Measurements from ENCODE around the gene CLDN16. TPM values are rescaled to one million over a fixed set of nuclear protein-coding genes. Genes with fewer than 3 reads are reported as not detected.

The CLDN16 gene
- total RNA-seq, 1 donor from 2014 or later = not detected

- Mint-ChIP-seq H3K27ac (no peak overlapping the region), H3K36me3 (ENCODE audit: low read depth) (no peaks in the 10 kb centered on the region)
- intact Hi-C loops (cut with micrococcal nuclease) = no loop called here
Measured at GRCh38 chr3:190362258-190362657, 25.7 kb upstream of the CLDN16 start.

DNA sequence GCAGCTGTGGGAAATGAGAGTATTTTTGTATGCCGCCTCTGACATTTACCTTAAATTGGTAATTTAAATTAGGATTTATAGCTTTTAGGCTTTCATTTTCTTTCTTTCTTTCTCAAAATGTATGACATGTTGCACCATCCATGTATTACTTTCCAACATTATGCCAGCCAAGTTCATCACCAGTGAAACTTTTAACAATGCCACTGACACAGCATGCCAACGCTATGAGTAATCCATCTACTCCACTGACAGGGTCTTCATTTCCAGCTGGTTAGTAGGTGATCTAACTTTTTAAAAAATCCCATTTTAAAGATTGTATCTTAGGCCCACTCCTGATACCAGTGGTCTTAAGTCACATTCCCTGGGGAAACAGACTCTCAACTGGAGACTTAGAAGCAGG lies 21.8 kb upstream of the CLDN16 start:
- no peaks in the 10 kb centered on the region for H3K4me1 Mint-ChIP-seq (ENCODE audit: low read depth)
- intact Hi-C loops (cut with micrococcal nuclease) = no loop called here
- no peak for DNase-seq (ENCODE audit: low spot score)
- H3K27ac Mint-ChIP-seq = no peak overlapping the region
- H3K9me3 Mint-ChIP-seq = no peaks in the 10 kb centered on the region
- H3K27me3 Mint-ChIP-seq (ENCODE audit: low read depth) = peaks cover 8% of the 10 kb centered on the region
- H3K36me3 Mint-ChIP-seq (ENCODE audit: low read depth) = no peaks in the 10 kb centered on the region
- H3K4me3 Mint-ChIP-seq (ENCODE audit: low read depth) = no peak overlapping the region

More at GRCh38 chr3:190362258-190362657, 25.7 kb upstream of the CLDN16 start:
- Mint-ChIP-seq H3K4me3 (ENCODE audit: low read depth) (no peak overlapping the region), H3K27me3 (ENCODE audit: low read depth) (peaks cover 15% of the 10 kb centered on the region), H3K9me3 (no peaks in the 10 kb centered on the region), H3K4me1 (ENCODE audit: low read depth) (no peaks in the 10 kb centered on the region)
- DNase-seq (ENCODE audit: low spot score) = no peak

DNA sequence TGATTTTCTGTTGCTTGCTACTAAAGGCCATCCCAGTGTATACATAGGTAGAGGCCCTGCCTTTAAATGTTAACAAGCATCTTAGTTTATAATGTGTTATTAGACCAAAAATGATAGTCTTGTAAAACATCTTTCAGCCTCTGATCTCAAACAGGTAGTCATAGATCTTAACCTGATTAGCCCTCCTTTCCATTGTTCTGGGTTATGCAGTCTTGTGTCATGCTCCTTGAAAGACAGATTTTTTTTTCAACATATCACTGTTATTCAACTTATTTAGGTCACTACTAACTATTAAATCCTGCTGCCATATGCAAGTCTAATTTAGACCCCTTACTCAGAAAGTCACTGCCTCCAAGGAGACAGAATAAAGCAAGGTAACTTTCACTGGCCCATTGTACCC lies 19.1 kb upstream of the CLDN16 start:
- H3K27ac Mint-ChIP-seq = no peak overlapping the region
- intact Hi-C loops (cut with micrococcal nuclease) = no loop called here
- no peak for DNase-seq (ENCODE audit: low spot score)
- H3K4me3 Mint-ChIP-seq (ENCODE audit: low read depth) = no peak overlapping the region
- no peaks in the 10 kb centered on the region for H3K4me1 Mint-ChIP-seq (ENCODE audit: low read depth)
- H3K36me3 Mint-ChIP-seq (ENCODE audit: low read depth) = no peaks in the 10 kb centered on the region
- peaks cover 4% of the 10 kb centered on the region for H3K27me3 Mint-ChIP-seq (ENCODE audit: low read depth)
- no peaks in the 10 kb centered on the region for H3K9me3 Mint-ChIP-seq

DNA sequence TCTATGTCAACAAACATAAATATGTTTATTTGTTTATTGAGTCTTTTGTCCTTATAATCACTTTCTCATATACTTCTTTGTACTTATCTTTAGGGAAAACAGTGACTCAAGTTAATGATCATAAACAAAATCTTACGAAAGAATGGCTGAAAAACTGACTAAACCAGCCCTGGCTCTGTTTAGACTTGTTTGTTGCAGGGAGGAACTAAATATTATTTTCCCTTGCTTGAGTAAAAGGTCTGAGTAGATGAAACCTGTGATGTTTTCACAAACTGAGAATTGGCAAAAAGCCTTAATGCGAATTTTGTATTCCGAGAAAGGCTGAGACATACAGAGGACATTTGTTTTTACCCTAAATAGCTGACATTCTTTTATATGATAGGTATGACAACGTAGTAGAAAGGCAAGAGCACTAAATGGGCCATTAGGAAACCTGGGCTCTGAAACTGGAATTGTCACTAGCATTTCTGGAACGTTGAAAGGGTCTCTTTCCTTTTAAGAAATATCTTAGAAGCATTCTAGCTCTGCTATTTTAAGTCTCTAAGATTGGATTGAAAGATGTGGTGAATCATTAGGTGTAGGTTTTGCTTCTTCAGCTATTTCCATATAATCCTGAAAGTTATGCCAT lies 18.2 kb upstream of the CLDN16 start:
- Mint-ChIP-seq H3K4me1 (ENCODE audit: low read depth) (no peaks in the 10 kb centered on the region), H3K4me3 (ENCODE audit: low read depth) (no peak overlapping the region), H3K27ac (no peak overlapping the region), H3K36me3 (ENCODE audit: low read depth) (no peaks in the 10 kb centered on the region), H3K27me3 (ENCODE audit: low read depth) (peaks cover 4% of the 10 kb centered on the region), H3K9me3 (no peaks in the 10 kb centered on the region)
- DNase-seq (ENCODE audit: low spot score) = no peak
- intact Hi-C loops (cut with micrococcal nuclease) = no loop called here

DNA sequence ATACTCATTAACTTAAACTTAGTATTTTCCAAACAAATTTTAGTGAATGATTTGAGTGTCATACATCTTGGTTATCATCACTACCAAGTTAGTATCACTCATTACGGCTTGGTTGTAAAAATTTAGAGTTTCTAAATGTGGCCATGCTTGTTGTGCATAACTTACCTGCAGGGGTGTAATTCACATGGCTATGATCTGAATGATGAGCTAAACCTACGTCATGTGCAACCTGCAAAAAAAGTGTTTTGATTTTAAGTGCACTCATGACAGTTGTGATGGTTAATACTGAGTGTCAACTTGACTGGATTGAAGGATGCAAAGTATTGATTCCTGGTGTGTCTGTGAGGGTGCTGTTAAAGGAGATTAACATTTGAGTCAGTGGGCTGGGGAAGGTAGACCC lies 17.6 kb upstream of the CLDN16 start:
- Mint-ChIP-seq H3K36me3 (ENCODE audit: low read depth) (no peaks in the 10 kb centered on the region), H3K9me3 (no peaks in the 10 kb centered on the region), H3K4me3 (ENCODE audit: low read depth) (no peak overlapping the region), H3K27me3 (ENCODE audit: low read depth) (peaks cover 4% of the 10 kb centered on the region), H3K27ac (no peak overlapping the region), H3K4me1 (ENCODE audit: low read depth) (no peaks in the 10 kb centered on the region)
- intact Hi-C loops (cut with micrococcal nuclease) = no loop called here
- no peak for DNase-seq (ENCODE audit: low spot score)

DNA sequence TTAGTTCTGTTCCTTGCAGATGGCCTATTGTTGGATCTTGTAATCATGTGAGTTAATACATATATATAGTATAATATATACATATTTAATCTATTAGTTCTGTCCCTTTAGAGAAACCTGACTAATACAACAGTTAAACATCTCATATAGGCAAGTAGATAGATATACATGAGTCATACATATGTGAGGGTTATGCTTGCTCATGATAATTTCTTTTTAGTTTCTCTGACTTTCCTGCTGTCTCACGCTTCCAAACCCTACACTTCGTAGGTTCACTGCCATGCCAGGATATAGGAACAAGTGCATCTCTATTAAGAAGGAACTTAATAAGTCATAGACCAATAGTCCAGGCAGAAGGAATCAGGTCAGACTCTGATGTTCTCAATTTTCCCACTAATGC lies 16.8 kb upstream of the CLDN16 start:
- H3K4me3 Mint-ChIP-seq (ENCODE audit: low read depth) = no peak overlapping the region
- H3K9me3 Mint-ChIP-seq = no peaks in the 10 kb centered on the region
- H3K27ac Mint-ChIP-seq = no peak overlapping the region
- H3K36me3 Mint-ChIP-seq (ENCODE audit: low read depth) = no peaks in the 10 kb centered on the region
- no peaks in the 10 kb centered on the region for H3K4me1 Mint-ChIP-seq (ENCODE audit: low read depth)
- H3K27me3 Mint-ChIP-seq (ENCODE audit: low read depth) = peaks cover 7% of the 10 kb centered on the region
- no peak for DNase-seq (ENCODE audit: low spot score)
- intact Hi-C loops (cut with micrococcal nuclease) = no loop called here

DNA sequence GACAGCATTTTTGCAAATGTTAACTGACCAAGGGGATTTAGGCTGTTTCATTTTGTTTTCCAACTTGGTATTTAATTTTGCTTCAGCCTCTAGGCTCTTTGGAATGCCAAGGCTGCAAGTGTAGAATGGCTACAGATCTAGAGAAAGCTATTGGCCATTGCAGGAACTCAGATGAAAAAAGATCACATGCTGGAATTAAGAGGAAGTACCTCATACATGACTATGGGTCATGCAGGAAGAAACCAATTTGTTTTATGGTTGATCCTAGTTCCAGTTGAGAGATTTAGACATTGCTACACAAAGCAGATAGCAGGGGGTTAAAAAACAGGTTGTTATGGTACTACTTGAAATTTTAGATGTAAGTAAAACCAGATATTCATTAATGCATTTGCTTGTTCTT lies 12.7 kb upstream of the CLDN16 start:
- intact Hi-C loops (cut with micrococcal nuclease) = no loop called here
- no peak for DNase-seq (ENCODE audit: low spot score)
- Mint-ChIP-seq H3K27me3 (ENCODE audit: low read depth) (peaks cover 15% of the 10 kb centered on the region), H3K9me3 (no peaks in the 10 kb centered on the region), H3K4me1 (ENCODE audit: low read depth) (no peaks in the 10 kb centered on the region), H3K36me3 (ENCODE audit: low read depth) (no peaks in the 10 kb centered on the region), H3K4me3 (ENCODE audit: low read depth) (no peak overlapping the region), H3K27ac (no peak overlapping the region)

DNA sequence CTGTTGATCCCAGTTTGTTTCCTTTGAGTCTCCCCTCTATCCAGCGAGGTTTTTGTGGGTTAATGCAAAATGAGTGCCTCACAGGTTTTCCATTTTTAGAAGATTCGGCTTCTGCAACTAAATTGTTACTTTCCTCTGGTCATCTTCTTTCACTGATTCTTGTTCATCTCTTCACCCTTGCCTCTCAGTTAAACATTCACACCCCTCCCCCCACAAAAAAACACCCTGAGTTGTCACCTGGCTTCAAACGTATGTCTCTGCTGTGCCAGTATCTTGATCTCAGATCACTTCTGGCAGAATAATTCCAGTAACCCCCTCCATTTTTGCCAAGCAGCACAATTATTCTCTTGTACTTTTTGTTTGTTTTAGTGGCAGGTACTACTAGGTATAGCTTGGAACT lies 12.3 kb upstream of the CLDN16 start:
- no peaks in the 10 kb centered on the region for H3K9me3 Mint-ChIP-seq
- H3K4me3 Mint-ChIP-seq (ENCODE audit: low read depth) = no peak overlapping the region
- no peak overlapping the region for H3K27ac Mint-ChIP-seq
- no peaks in the 10 kb centered on the region for H3K36me3 Mint-ChIP-seq (ENCODE audit: low read depth)
- no peaks in the 10 kb centered on the region for H3K4me1 Mint-ChIP-seq (ENCODE audit: low read depth)
- H3K27me3 Mint-ChIP-seq (ENCODE audit: low read depth) = peaks cover 15% of the 10 kb centered on the region
- no peak for DNase-seq (ENCODE audit: low spot score)
- intact Hi-C loops (cut with micrococcal nuclease) = no loop called here

DNA sequence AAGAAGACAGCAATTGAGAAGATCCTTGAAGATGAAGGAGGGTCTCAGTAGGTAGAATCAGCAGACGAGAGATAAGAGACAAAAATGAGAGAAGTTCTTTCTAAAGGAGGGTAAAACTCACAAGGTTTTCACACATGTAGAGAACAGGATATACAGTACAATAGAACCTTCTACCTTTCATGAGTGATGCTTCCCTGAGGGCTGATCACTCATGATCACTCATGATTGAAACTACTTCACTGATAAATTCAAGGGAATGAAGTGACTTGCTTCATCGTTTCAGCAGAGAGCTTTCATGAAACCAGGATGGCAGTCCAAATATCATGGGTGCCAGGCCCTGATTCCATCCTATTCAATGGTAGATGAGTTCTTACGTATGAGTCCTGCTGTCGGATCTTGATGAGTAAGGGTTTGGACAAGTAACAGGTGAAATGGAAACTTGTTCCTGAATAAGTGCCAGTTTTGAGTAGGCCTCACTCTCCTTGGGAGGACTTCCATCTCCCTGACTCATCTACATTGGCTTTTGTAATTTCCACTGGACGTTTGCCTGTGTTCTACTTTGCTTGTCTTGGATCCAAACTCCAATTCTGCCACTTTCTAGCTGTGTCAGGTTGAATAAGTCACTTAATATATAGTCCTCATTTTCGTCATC lies 9.6 kb upstream of the CLDN16 start:
- H3K27me3 Mint-ChIP-seq (ENCODE audit: low read depth) = peaks cover 15% of the 10 kb centered on the region
- no peaks in the 10 kb centered on the region for H3K9me3 Mint-ChIP-seq
- intact Hi-C loops (cut with micrococcal nuclease) = no loop called here
- no peaks in the 10 kb centered on the region for H3K36me3 Mint-ChIP-seq (ENCODE audit: low read depth)
- H3K27ac Mint-ChIP-seq = no peak overlapping the region
- H3K4me3 Mint-ChIP-seq (ENCODE audit: low read depth) = no peak overlapping the region
- no peaks in the 10 kb centered on the region for H3K4me1 Mint-ChIP-seq (ENCODE audit: low read depth)
- no peak for DNase-seq (ENCODE audit: low spot score)

DNA sequence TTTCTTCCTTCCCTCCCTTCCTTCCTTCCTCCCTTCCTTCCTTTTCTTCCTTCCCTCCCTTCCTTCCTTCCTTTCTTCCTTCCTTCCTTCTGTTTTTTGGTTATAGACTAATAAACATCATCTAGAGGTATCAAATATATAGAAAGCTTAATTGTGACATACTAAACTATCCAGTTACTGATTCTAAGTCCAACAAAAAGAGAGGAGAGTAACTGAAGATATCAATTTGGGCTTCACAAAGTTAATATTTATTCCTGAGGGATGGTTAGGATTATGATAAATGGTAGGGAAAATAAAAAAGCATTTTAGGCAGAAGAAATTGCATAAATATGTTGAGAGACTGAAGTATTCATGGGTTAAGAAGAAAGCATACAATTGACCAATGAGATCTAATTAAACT lies 7.8 kb upstream of the CLDN16 start:
- Mint-ChIP-seq H3K27me3 (ENCODE audit: low read depth) (peaks cover 11% of the 10 kb centered on the region), H3K9me3 (no peaks in the 10 kb centered on the region), H3K4me1 (ENCODE audit: low read depth) (no peaks in the 10 kb centered on the region), H3K4me3 (ENCODE audit: low read depth) (no peak overlapping the region), H3K27ac (no peak overlapping the region), H3K36me3 (ENCODE audit: low read depth) (no peaks in the 10 kb centered on the region)
- DNase-seq (ENCODE audit: low spot score) = no peak
- intact Hi-C loops (cut with micrococcal nuclease) = loop anchor here (5.0 kb wide), 1 partner anchor 317 kb away; no protein-coding TSS in a partner anchor

DNA sequence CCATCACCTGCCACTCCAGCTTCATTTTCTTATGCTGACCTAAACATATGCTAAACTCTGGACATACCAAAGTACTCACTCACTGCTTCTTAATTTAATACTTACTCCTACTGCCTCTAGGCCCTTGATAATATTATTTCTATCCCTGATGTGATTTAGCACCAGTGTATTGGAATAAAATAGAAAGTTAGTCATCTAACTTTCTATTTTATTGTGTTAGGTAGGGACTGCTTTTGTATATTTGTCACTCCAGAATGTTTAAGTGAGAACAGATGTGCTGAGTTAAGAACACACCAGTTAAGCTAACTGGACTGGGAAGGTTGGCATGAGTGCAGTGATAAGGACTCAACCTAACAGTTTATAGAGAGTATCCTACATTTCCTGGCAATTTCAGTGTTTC lies 6.5 kb upstream of the CLDN16 start:
- no peak overlapping the region for H3K4me3 Mint-ChIP-seq (ENCODE audit: low read depth)
- intact Hi-C loops (cut with micrococcal nuclease) = loop anchor here (5.0 kb wide), 1 partner anchor 316 kb away; no protein-coding TSS in a partner anchor
- H3K27me3 Mint-ChIP-seq (ENCODE audit: low read depth) = peaks cover 7% of the 10 kb centered on the region
- H3K27ac Mint-ChIP-seq = no peak overlapping the region
- no peaks in the 10 kb centered on the region for H3K9me3 Mint-ChIP-seq
- no peak for DNase-seq (ENCODE audit: low spot score)
- H3K4me1 Mint-ChIP-seq (ENCODE audit: low read depth) = no peaks in the 10 kb centered on the region
- no peaks in the 10 kb centered on the region for H3K36me3 Mint-ChIP-seq (ENCODE audit: low read depth)

DNA sequence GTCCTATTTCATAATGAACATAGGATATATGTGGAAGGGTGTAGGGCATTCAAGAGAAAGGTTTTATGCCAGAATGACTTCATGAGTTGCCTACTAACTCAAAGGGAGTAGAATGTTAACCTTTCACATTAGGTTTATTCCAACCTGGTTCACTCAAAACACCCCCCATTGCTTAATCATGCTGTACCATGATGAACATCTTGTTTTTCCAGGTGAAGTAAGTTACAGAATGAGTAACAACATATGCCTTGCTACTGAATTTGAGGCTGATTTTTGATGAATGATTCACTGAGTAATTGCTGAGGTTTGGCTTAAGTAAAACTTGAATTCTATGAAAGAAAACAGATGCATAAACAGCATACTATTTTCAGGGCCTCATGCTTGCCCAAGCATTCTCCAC lies 5.9 kb upstream of the CLDN16 start:
- no peak for DNase-seq (ENCODE audit: low spot score)
- Mint-ChIP-seq H3K9me3 (no peaks in the 10 kb centered on the region), H3K27me3 (ENCODE audit: low read depth) (peaks cover 3% of the 10 kb centered on the region), H3K27ac (no peak overlapping the region), H3K4me3 (ENCODE audit: low read depth) (no peak overlapping the region), H3K36me3 (ENCODE audit: low read depth) (no peaks in the 10 kb centered on the region), H3K4me1 (ENCODE audit: low read depth) (no peaks in the 10 kb centered on the region)
- intact Hi-C loops (cut with micrococcal nuclease) = loop anchor here (5.0 kb wide), 1 partner anchor 315 kb away; no protein-coding TSS in a partner anchor

DNA sequence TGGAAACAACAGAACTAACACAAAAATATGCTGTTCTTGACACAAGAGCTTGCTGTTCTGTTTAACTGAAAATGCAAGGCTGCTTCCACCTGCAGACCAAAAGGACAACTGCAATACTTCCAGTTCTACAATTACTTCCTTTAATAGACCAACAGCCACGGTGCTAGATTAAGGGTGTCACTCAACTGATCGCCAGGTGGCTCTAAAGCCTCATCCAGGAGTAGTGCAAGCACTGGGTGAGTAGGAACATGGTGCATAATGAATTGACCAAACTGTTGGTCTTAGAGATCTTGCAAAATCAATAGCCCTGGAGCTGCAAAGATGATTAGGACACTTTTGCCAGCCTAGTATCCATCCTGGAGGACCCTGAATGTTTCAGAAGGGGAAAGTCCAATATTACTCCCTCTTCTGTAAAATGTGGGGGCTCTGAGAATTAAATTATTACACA lies 3.6 kb upstream of the CLDN16 start:
- no peaks in the 10 kb centered on the region for H3K4me1 Mint-ChIP-seq (ENCODE audit: low read depth)
- DNase-seq (ENCODE audit: low spot score) = no peak
- intact Hi-C loops (cut with micrococcal nuclease) = loop anchor here (2.0 to 5.0 kb wide), 2 partner anchors 158 to 313 kb away; no protein-coding TSS in a partner anchor
- no peak overlapping the region for H3K27ac Mint-ChIP-seq
- H3K27me3 Mint-ChIP-seq (ENCODE audit: low read depth) = peaks cover 7% of the 10 kb centered on the region
- H3K4me3 Mint-ChIP-seq (ENCODE audit: low read depth) = no peak overlapping the region
- no peaks in the 10 kb centered on the region for H3K36me3 Mint-ChIP-seq (ENCODE audit: low read depth)
- H3K9me3 Mint-ChIP-seq = no peaks in the 10 kb centered on the region
